Right lobe of liver (tissue), 4 donors: ENCODE results near the gene BBLN.

Experiments
- POLR2A ChIP-seq: fragments of 450-650 bp; IDR thresholded peaks from one replicate; pipeline ENCODE4 v1.6.1; 2017; ENCODE audit warnings: antibody characterized with exemption, mild to moderate bottlenecking
- TF ChIP-seq, protein P1 (sequence below), 4 donors: fragments of 200-600 bp in 3 of 4; fragments of 450-650 bp in 1 of 4; IDR thresholded peaks; one replicate each; pipeline versions ENCODE4 v1.5.1 to v1.8.0; 2016 to 2022; ENCODE audit warnings: antibody characterized with exemption in 4 of 4, mild to moderate bottlenecking in 2 of 4
- donor health status: DM: no; HTN: no; CAD: no.
- donor health status: DM: no; HTN: no; CAD: no.
- donor health status: DM: no; HTN: yes; CAD: no.

DNA sequence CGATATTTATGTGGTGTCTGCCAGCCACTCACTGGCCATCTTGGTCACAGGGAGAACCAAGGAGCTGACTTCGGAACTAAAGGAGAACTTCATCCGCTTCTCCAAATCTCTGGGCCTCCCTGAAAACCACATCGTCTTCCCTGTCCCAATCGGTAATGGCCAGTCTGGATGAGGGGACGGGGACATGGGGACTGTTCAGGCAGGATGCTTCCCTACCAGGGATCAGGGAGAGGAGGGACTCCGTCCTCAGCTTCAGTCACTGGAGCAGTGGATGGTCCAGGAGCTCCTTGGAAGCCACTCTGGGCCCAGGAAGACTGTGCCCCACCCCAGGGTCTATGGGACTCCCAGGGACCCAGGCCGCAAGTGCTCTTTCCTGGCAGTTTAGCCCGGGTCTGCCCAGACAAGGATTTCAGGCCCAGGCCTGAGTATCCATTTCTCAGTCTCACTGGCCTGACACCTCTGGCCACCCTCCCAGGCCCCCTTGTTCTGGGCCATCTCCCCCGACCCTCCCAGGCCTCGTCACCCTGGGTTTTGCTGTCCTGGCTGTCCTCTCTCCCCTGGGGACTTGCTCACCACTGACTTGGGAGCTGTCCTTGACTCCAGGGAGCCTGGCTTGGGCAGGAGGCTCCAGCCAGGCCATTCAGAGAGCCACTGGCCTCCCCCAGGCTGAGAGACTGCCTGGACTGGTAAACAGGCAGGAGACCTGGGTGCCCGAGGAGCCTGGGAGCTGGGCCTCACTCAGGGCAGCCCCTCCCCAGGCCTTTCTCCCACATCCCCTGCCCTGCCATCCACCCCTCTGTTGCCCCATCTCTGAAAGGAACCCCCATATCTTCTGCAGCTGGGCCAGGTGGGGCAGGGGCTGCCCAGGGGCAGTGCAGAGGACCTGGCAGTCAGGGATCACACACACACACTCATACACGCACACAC is 7.7 kb upstream of the BBLN start:
- no peak for TF ChIP-seq POLR2A
- TF ChIP-seq, protein P1, sequence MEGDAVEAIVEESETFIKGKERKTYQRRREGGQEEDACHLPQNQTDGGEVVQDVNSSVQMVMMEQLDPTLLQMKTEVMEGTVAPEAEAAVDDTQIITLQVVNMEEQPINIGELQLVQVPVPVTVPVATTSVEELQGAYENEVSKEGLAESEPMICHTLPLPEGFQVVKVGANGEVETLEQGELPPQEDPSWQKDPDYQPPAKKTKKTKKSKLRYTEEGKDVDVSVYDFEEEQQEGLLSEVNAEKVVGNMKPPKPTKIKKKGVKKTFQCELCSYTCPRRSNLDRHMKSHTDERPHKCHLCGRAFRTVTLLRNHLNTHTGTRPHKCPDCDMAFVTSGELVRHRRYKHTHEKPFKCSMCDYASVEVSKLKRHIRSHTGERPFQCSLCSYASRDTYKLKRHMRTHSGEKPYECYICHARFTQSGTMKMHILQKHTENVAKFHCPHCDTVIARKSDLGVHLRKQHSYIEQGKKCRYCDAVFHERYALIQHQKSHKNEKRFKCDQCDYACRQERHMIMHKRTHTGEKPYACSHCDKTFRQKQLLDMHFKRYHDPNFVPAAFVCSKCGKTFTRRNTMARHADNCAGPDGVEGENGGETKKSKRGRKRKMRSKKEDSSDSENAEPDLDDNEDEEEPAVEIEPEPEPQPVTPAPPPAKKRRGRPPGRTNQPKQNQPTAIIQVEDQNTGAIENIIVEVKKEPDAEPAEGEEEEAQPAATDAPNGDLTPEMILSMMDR (IDR thresholded peaks at IDR 0.05): no peak
